ENCODE data around the gene ITGAX.
"Not testable (repeated sequence)": the region's sequence is repeated elsewhere in the genome, so short reads cannot be mapped to it uniquely, and the experiment has no call there.

Gene ITGAX

DNA sequence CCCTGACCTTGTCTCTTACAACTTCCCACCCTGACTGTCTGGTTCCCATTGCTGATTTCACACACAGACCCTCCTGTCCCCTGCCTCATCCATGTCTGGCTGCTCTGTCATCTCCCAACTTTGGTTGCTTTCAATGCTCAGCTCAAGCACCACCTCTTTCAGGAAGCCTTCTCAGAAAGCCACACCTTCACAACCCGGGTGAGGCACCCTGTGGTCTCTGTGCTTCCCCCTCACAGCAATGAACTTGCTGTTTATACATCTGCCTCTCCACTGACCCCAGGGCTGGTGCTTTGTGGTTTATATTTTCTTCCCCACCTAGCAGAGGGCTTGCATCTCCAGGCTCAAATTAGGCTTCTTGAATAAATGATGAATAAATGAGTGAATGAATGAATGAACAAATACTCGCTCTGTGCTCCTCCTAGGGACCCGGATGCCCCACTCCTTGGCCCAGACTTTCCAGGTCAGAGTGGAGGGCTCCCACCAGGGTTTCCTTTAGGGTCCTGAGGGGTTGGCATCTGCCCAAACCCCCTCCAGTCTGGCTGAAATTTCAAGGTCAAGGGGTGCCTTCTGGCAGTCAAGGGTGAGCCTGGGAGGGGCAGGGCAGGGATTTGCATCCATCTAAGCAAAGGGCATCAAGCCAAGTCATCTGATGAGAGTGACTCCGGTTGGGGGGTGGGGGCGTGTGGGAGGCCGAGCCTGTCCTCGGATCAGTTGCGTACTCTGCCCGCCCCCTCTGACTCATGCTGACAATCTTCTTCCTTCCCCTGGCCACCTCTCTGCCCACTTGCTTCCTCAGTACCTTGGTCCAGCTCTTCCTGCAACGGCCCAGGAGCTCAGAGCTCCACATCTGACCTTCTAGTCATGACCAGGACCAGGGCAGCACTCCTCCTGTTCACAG, at the start of gene ITGAX:
ITGAX (plus strand) TSS at position 783 of the 898 bp plus-strand sequence; CDS start at position 862, 79 bp downstream.
- DNase-seq (ENCODE audit: low spot score), result peak; percentile 59

GRCh38 chr16:31305219-31305618, 49.8 kb upstream of the ITGAX start:
- DNase-seq (ENCODE audit: low spot score), result no peak

DNA sequence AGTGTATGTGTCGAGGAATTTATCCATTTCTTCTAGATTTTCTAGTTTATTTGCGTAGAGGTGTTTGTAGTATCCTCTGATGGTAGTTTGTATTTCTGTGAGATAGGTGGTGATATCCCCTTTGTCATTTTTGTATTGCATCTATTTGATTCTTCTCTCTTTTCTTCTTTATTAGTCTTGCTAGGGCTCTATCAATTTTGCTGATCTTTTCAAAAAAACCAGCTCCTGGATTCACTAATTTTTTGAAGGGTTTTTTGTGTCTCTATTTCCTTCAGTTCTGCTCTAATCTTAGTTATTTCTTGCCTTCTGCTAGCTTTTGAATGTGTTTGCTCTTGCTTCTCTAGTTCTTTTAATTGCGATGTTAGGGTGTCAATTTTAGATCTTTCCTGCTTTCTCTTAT, 46.6 kb upstream of the ITGAX start:
- DNase-seq (ENCODE audit: low spot score), result not testable (repeated sequence)

DNA sequence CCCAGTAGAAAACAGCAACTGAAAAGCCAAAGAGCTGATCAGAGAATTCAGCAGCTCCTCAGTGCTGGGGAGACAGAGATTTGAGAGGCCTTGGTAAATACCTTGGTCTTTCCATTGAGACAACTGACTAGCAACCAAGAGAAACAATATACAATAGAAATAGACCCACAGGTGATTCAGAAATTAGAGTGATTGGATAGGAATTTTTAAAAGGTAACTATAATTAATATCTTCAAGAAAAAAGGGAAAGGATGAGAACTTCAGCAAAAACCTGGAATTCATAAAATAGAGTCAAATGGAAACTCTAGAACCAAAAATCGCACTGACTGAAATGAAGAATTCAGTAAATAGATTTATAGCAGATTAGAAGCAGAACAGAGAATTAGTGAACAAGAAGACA, 32.5 kb upstream of the ITGAX start:
- no peak for DNase-seq (ENCODE audit: low spot score)

GRCh38 chr16:31323959-31324629, 30.9 kb upstream of the ITGAX start:
- no peak for DNase-seq (ENCODE audit: low spot score)

- no peak for DNase-seq (ENCODE audit: low spot score)
Measured at GRCh38 chr16:31325171-31325570, 29.8 kb upstream of the ITGAX start.

GRCh38 chr16:31327646-31328225, 27.2 kb upstream of the ITGAX start:
- no peak for DNase-seq (ENCODE audit: low spot score)

DNA sequence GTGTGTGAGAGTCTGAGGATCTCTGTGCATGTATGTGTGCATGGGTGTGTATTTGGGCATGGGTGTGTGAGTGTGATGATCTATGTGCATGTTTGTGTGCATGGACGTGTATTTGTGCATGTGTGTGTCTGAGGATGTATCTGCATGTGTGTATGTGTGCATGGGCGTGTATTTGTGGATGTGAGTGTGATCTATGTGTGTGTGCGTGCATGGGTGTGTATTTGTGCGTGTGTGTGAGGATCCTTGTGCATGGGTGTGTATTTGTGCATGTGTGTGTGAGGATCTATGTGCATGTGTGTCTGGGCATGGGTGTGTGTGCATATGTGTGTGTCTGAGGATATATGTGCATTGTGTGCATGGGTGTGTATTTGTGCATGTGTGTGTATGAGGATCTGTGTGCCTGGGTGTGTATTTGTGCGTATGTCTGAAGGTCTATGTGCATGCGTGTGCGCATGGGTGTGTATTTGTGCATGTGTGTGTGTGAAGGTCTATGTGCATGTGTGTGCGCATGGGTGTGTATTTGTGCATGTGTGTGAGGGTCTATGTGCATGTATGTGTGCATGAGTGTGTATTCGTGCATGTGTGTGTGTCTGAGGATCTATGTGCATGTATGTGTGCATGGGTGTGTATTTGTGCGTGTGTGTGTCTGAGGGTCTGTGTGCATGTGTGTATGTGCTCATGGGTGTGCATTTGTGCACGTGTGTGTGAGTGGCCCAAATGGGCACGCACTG, 26.5 kb upstream of the ITGAX start:
- no peak for DNase-seq (ENCODE audit: low spot score)

DNA sequence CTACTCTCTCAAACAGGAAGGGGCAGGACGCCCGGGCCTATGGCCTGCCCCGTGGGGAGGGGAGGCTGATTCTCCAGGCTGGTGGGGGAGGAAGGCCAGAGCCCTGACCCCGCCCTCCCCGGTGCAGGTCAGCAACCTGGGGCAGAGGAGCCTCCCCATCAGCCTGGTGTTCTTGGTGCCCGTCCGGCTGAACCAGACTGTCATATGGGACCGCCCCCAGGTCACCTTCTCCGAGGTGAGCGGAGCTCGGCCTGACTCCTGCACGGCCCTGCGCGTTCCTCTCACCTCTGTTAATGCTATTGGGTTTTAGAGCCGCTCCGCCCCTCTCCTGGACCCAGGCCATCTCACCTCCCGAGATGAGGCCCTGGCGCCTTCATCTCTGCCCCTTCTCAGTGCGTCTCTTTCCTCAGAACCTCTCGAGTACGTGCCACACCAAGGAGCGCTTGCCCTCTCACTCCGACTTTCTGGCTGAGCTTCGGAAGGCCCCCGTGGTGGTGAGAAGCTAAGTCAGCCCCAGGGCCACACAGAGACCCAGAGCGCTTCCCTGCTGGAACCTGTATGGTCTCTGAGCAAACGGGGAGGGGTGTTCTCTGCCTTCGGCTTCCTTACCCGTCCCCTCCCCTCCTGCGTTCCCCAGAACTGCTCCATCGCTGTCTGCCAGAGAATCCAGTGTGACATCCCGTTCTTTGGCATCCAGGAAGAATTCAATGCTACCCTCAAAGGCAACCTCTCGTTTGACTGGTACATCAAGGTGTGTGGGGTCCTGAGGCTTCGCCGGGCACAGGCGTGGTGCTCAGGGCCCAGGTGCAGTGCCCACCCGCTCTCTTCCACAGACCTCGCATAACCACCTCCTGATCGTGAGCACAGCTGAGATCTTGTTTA, 25.1 kb upstream of the ITGAX start:
- no peak for DNase-seq (ENCODE audit: low spot score)

DNA sequence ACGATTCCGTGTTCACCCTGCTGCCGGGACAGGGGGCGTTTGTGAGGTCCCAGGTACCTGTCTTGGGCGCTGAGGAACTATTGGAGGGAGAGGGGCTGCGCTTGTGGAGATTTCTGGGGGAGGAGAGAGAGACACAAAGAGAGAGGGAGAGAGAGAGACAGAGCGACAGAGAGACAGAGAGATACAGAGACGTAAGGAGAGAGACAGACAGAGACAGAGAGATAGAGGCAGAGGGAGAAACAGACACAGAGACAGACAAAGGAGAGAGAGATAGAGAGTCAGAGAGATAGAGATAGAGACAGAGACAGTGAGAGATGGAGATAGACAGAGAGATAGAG, 24.5 kb upstream of the ITGAX start:
- no peak for DNase-seq (ENCODE audit: low spot score)

GRCh38 chr16:31331141-31331764, 23.7 kb upstream of the ITGAX start:
- no peak for DNase-seq (ENCODE audit: low spot score)

- no peak for DNase-seq (ENCODE audit: low spot score)
Measured at GRCh38 chr16:31331807-31332301, 23.1 kb upstream of the ITGAX start.

GRCh38 chr16:31332544-31332943, 22.4 kb upstream of the ITGAX start:
- no peak for DNase-seq (ENCODE audit: low spot score)

DNA sequence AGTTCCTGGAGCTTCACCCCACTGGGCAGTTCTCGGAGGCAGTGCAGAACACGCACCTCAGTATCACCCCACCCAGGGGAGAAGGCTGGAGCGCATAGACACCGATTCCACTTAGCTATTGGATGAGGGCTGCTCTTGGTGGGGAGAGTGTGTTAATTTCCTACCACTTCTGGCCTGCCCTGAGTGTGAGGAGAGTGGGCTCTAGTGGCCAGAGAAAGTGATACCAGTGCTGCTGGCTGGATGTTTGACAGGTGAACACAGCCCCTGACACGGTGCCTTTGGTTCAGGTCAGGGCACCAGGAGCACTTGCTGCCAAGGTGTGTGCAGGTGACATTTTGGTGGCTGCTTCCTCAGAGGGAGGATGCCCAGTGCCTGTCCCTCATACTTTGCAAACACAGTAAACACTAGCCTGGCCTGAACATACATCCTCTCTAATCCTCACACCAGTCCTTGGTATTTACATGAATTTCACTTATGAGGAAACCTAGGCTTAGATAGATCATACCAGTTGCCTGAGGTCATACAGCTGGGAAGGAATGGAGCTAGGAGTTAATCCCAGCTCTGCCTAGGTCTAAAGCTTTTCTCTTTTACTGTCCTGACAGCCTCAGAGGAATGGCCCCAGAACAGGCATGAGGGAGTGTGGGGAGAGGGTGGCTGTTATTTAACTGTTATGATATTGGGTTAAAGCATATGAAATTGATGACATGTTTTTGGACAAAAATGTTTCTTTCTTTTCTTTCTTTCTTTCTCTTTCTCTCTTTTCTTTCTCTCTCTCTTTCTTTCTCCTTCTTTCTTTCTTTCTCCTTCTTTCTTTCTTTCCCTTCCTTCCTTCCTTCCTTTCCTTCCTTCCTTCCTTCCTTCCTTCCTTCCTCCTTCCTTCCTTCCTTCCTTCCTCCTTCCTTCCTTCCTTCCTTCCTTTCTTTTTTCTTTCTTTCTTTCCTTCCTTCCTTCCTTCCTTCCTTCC, 21.0 kb upstream of the ITGAX start:
- peak; percentile 27 for DNase-seq (ENCODE audit: low spot score)

- DNase-seq (ENCODE audit: low spot score), result no peak
Measured at GRCh38 chr16:31334934-31335333, 20.0 kb upstream of the ITGAX start.

DNA sequence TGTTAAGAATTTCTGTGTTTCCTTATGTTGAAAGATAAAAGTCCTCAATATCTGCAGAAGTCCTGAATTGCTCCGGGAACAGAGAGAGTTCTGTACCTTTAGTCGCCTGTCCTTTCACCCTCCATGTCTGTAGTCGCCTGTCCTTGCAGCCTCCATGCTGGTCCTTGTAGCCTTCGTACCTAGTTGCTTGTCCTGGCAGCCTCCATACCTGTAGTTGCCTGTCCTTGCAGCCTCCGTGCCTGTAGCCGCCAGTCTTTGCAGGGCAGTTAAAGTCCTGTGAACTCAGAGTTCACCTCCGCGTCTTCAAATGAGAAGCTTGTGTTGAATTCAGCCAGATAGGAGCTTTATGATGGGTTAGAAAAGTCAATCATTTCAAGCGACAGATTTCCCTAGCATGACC, 19.5 kb upstream of the ITGAX start:
- DNase-seq (ENCODE audit: low spot score), result no peak

- not testable (repeated sequence) for DNase-seq (ENCODE audit: low spot score)
Measured at GRCh38 chr16:31338166-31338685, 16.8 kb upstream of the ITGAX start.

GRCh38 chr16:31344712-31345111, 10.3 kb upstream of the ITGAX start:
- no peak for DNase-seq (ENCODE audit: low spot score)

- DNase-seq (ENCODE audit: low spot score), result no peak
Measured at GRCh38 chr16:31347445-31347844, 7.5 kb upstream of the ITGAX start.

Data from CD4-positive, alpha-beta T cell treated with Interleukin-15 for 4 hours (primary cell).